ENCODE measurements around the gene RACK1.
"Not testable (repeated sequence)": the region's sequence is repeated elsewhere in the genome, so short reads cannot be mapped to it uniquely, and the experiment has no call there.

RACK1 gene

GRCh38 chr5:181280251-181280762, 36.6 kb upstream of the RACK1 start:
- H3K36me3 ChIP-seq (ENCODE audit: insufficient read depth): no peaks in the 10 kb centered on the region
- H3K79me2 ChIP-seq (ENCODE audit: insufficient read depth, low read depth): no peaks in the 10 kb centered on the region
- no peak overlapping the region for H2AFZ ChIP-seq (ENCODE audit: low read depth)
- H3K9ac ChIP-seq: no peak overlapping the region
- H3K4me2 ChIP-seq: no peak overlapping the region
- H3K4me3 ChIP-seq (IDR thresholded peaks at IDR 0.05; ENCODE audit: insufficient read depth, low read depth, low read length): no peak overlapping the region
- no peak overlapping the region for H3K27ac ChIP-seq
- no peaks in the 10 kb centered on the region for H3K4me1 ChIP-seq (ENCODE audit: low read depth, poor library complexity, severe bottlenecking)
- no peaks in the 10 kb centered on the region for H4K20me1 ChIP-seq (ENCODE audit: insufficient read depth)
- H3K27me3 ChIP-seq (ENCODE audit: insufficient read depth, low read depth): no peaks in the 10 kb centered on the region
- no peak for TF ChIP-seq CTCF (conservative IDR thresholded peaks at IDR 0.05; ENCODE audit: low read depth, low read length)

GRCh38 chr5:181273433-181273744, 29.7 kb upstream of the RACK1 start:
- not testable (repeated sequence) for H3K4me3 ChIP-seq (IDR thresholded peaks at IDR 0.05; ENCODE audit: insufficient read depth, low read depth, low read length); H3K36me3 ChIP-seq (ENCODE audit: insufficient read depth); H3K4me2 ChIP-seq

GRCh38 chr5:181271081-181271480, 27.4 kb upstream of the RACK1 start:
- H2AFZ ChIP-seq (ENCODE audit: low read depth): no peak overlapping the region
- no peaks in the 10 kb centered on the region for H4K20me1 ChIP-seq (ENCODE audit: insufficient read depth)
- no peaks in the 10 kb centered on the region for H3K27me3 ChIP-seq (ENCODE audit: insufficient read depth, low read depth)
- no peak overlapping the region for H3K4me3 ChIP-seq (IDR thresholded peaks at IDR 0.05; ENCODE audit: insufficient read depth, low read depth, low read length)
- no peak overlapping the region for H3K9ac ChIP-seq
- H3K4me1 ChIP-seq (ENCODE audit: low read depth, poor library complexity, severe bottlenecking): no peaks in the 10 kb centered on the region
- H3K36me3 ChIP-seq (ENCODE audit: insufficient read depth): no peaks in the 10 kb centered on the region
- TF ChIP-seq CTCF (conservative IDR thresholded peaks at IDR 0.05; ENCODE audit: low read depth, low read length): no peak
- no peak overlapping the region for H3K4me2 ChIP-seq
- H3K79me2 ChIP-seq (ENCODE audit: insufficient read depth, low read depth): no peaks in the 10 kb centered on the region
- no peak overlapping the region for H3K27ac ChIP-seq

More at GRCh38 chr5:181273433-181273744, 29.7 kb upstream of the RACK1 start:
- H3K27me3 ChIP-seq (ENCODE audit: insufficient read depth, low read depth); H3K79me2 ChIP-seq (ENCODE audit: insufficient read depth, low read depth); H3K9ac ChIP-seq; H3K4me1 ChIP-seq (ENCODE audit: low read depth, poor library complexity, severe bottlenecking); H2AFZ ChIP-seq (ENCODE audit: low read depth); H4K20me1 ChIP-seq (ENCODE audit: insufficient read depth); H3K27ac ChIP-seq: not testable (repeated sequence)

- not testable (repeated sequence) for H3K79me2 ChIP-seq (ENCODE audit: insufficient read depth, low read depth); H3K27ac ChIP-seq; H3K27me3 ChIP-seq (ENCODE audit: insufficient read depth, low read depth); H3K4me1 ChIP-seq (ENCODE audit: low read depth, poor library complexity, severe bottlenecking); H3K4me3 ChIP-seq (IDR thresholded peaks at IDR 0.05; ENCODE audit: insufficient read depth, low read depth, low read length); H3K9ac ChIP-seq; H3K36me3 ChIP-seq (ENCODE audit: insufficient read depth); H3K4me2 ChIP-seq; H2AFZ ChIP-seq (ENCODE audit: low read depth); H4K20me1 ChIP-seq (ENCODE audit: insufficient read depth)
Measured at GRCh38 chr5:181267907-181268306, 24.2 kb upstream of the RACK1 start.

GRCh38 chr5:181267291-181267904, 23.7 kb upstream of the RACK1 start:
- H4K20me1 ChIP-seq (ENCODE audit: insufficient read depth); H3K9ac ChIP-seq; H2AFZ ChIP-seq (ENCODE audit: low read depth); H3K36me3 ChIP-seq (ENCODE audit: insufficient read depth); H3K4me2 ChIP-seq; H3K4me1 ChIP-seq (ENCODE audit: low read depth, poor library complexity, severe bottlenecking); H3K27me3 ChIP-seq (ENCODE audit: insufficient read depth, low read depth); H3K79me2 ChIP-seq (ENCODE audit: insufficient read depth, low read depth); H3K27ac ChIP-seq; H3K4me3 ChIP-seq (IDR thresholded peaks at IDR 0.05; ENCODE audit: insufficient read depth, low read depth, low read length): not testable (repeated sequence)

- no peak for TF ChIP-seq CTCF (conservative IDR thresholded peaks at IDR 0.05; ENCODE audit: low read depth, low read length)
- H3K4me2 ChIP-seq: no peak overlapping the region
- H3K27ac ChIP-seq: no peak overlapping the region
- H2AFZ ChIP-seq (ENCODE audit: low read depth): no peak overlapping the region
- H3K4me1 ChIP-seq (ENCODE audit: low read depth, poor library complexity, severe bottlenecking): no peaks in the 10 kb centered on the region
- no peak overlapping the region for H3K4me3 ChIP-seq (IDR thresholded peaks at IDR 0.05; ENCODE audit: insufficient read depth, low read depth, low read length)
- H4K20me1 ChIP-seq (ENCODE audit: insufficient read depth): no peaks in the 10 kb centered on the region
- H3K9ac ChIP-seq: no peak overlapping the region
- H3K27me3 ChIP-seq (ENCODE audit: insufficient read depth, low read depth): no peaks in the 10 kb centered on the region
- H3K36me3 ChIP-seq (ENCODE audit: insufficient read depth): no peaks in the 10 kb centered on the region
- peaks cover 4% of the 10 kb centered on the region; the same call in 1 of the 2 replicates for H3K79me2 ChIP-seq (ENCODE audit: insufficient read depth, low read depth)
Measured at GRCh38 chr5:181265092-181265671, 21.5 kb upstream of the RACK1 start.
